Activated naive CD4-positive, alpha-beta T cell treated with anti-CD3 and anti-CD28 coated beads for 36 hours (primary cell): ENCODE results near the gene PRDM8. TPM values are rescaled to one million over a fixed set of nuclear protein-coding genes. Genes with fewer than 3 reads are reported as not detected.

ENCODE experiments used
- CTCF ChIA-PET: fragments of 350-600 bp; sonication (Branson Sonifier 250); formaldehyde crosslinking; loops from one replicate; lab custom pipeline; 2021; ENCODE audit warnings: antibody characterized with exemption; lab: Charles Lee
- DNase-seq: peaks from one replicate; pipeline ENCODE4 v3.0.0-alpha.2; 2020
- H3K27ac Mint-ChIP-seq: one replicate; pipeline ENCODE4 v1.8.0; 2021; ENCODE audit warnings: mild to moderate bottlenecking, mixed read lengths
- H3K27me3 Mint-ChIP-seq: one replicate; pipeline ENCODE4 v1.8.0; 2021; ENCODE audit warnings: low read depth, mixed read lengths
- H3K36me3 Mint-ChIP-seq: one replicate; pipeline ENCODE4 v1.8.0; 2021; ENCODE audit warnings: low read depth, mixed read lengths
- H3K4me1 Mint-ChIP-seq: one replicate; pipeline ENCODE4 v1.8.0; 2021; ENCODE audit warnings: low read depth, mixed read lengths
- H3K4me3 Mint-ChIP-seq: one replicate; pipeline ENCODE4 v1.8.0; 2021; ENCODE audit warnings: mild to moderate bottlenecking, moderate library complexity, mixed read lengths
- H3K9me3 Mint-ChIP-seq: one replicate; pipeline ENCODE4 v1.8.0; 2021; ENCODE audit warnings: mixed read lengths
- intact Hi-C: fragments of 100-400 bp; cut with micrococcal nuclease; formaldehyde crosslinking; loops from one replicate; pipeline ENCODE4 v1.15.1; 2023
- total RNA-seq, 2 experiments: library from RNA; stranded (reverse); gene quantifications; one replicate each; pipeline ENCODE4 v1.2.3, GENCODE V29; 2021

The PRDM8 gene
- total RNA-seq = under 1 TPM; 0.29 to 0.35 TPM

- peak; percentile 42 for DNase-seq
- Mint-ChIP-seq H3K27ac (no peak within 1 kb of the TSS), H3K27me3 (peaks cover 46% of the 10 kb centered on the region), H3K9me3 (no peaks in the 10 kb centered on the region), H3K4me3 (peak within 1 kb of the TSS; percentile 55), H3K4me1 (peaks cover 19% of the 10 kb centered on the region), H3K36me3 (no peaks in the 10 kb centered on the region)
- intact Hi-C loops = no loop called here
- CTCF ChIA-PET = interaction anchor here (0.7 to 4.9 kb wide), 6 partner anchors 9 to 280 kb away, joined by 3 to 36 read pairs (median 4); no protein-coding TSS in a partner anchor
These were observed at the start of gene PRDM8 for GRCh38 chr4:80196922-80197573. TSS of gene PRDM8 (plus strand) at chr4:80197503. CDS start at chr4:80200081, 2,578 bp downstream.

DNA sequence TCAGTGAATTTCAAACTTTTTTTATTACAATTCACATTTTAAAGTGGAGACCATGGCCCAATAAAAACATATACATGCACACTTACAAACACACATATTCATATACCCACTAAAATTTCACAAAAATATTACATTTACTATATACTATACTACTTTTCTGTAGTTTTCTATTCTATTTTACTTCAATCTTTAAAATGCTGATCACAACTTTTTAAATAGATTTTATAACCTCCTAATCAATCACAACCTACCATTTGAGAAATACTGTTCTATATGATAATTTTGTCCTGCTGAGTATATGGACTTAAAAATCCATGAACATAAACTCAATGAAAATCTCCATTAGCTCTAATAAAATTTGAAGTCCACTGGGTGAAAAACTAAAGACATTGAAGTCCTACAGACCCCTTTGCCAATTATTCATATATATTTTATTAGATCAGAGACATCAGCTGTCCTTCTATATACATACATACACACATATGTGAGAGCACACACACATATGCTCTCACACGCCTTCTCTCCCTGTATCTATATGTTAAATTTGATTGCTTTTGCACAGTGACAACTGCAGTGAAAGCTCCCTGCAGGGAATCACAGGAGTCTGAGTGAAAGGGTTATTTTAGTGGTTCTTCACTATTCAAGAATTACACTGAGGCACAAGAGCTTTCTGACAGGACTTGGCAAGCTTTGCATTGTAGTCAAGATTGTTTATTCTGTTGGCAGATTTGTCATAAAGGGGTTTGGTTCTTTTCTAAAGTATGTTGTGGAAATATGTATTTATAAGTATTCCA, 46.7 kb upstream of the PRDM8 start:
- Mint-ChIP-seq H3K36me3 (no peaks in the 10 kb centered on the region), H3K4me3 (no peak overlapping the region), H3K9me3 (no peaks in the 10 kb centered on the region), H3K4me1 (peaks cover 17% of the 10 kb centered on the region), H3K27me3 (no peaks in the 10 kb centered on the region), H3K27ac (no peak overlapping the region)
- intact Hi-C loops = no loop called here
- CTCF ChIA-PET = interaction anchor here (1.1 kb wide), 1 partner anchor 25 kb away, joined by 5 read pairs; no protein-coding TSS in a partner anchor
- DNase-seq = no peak

DNA sequence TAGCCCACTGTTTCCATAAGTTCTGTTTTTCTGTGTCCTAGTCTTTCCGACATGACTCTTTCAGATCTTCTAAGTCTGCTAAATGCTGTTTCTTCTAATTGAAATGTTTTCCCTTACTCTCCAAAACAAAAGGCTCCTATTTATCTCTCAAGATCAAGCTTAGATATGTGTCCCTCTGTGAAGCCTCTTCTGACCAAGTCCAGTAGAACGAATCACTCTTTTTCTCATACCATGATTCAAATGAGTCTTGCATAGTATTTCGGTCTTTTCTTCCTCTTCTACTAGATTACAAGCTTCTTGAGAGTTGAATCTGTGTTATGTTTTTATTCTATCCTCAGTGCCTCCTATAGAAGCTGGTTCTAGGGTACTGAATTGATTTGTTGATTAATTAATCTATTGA, 45.3 kb upstream of the PRDM8 start:
- Mint-ChIP-seq H3K36me3 (no peaks in the 10 kb centered on the region), H3K27me3 (no peaks in the 10 kb centered on the region), H3K9me3 (no peaks in the 10 kb centered on the region), H3K4me1 (peaks cover 17% of the 10 kb centered on the region), H3K4me3 (no peak overlapping the region), H3K27ac (no peak overlapping the region)
- intact Hi-C loops = no loop called here
- DNase-seq = no peak
- CTCF ChIA-PET = interaction anchor here (1.2 kb wide), 1 partner anchor 20 kb away, joined by 4 read pairs; no protein-coding TSS in a partner anchor

DNA sequence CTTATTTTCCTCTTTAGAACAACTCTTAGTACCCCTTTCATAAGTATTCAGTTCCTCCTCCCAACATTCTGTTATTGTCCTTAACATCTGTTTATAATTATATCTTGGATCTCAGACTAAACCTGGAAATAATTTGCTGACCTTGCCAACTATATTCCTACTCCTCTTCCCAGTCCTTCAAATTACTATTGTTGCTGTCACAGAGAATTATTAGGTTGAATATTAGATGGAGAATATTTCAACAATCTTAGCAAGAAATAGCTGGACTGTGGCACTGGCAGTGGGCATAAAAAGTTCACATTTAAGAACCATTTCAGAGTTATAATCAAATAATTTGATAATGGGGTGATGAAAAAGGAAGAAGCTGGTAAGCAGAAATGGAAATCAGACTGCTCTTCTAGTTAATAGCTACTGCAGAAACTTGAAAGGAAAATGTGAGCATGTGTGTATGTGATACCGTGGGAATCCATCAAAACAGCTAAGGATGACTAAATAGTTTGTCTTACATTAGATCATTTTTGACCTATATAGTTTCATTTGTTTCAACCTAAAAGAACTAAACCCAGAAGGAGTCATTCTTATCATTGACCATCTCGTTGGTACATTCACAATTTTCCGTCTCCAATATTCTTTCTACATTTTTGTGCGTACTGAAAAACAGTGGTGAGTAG, 43.3 kb upstream of the PRDM8 start:
- no peak for DNase-seq
- H3K36me3 Mint-ChIP-seq = no peaks in the 10 kb centered on the region
- H3K27ac Mint-ChIP-seq = no peak overlapping the region
- peaks cover 21% of the 10 kb centered on the region for H3K4me1 Mint-ChIP-seq
- intact Hi-C loops = loop anchor here (1.0 kb wide), 2 partner anchors 19 to 27 kb away; no protein-coding TSS in a partner anchor
- no peak overlapping the region for H3K4me3 Mint-ChIP-seq
- H3K27me3 Mint-ChIP-seq = no peaks in the 10 kb centered on the region
- peaks cover 2% of the 10 kb centered on the region for H3K9me3 Mint-ChIP-seq
- CTCF ChIA-PET = interaction anchor here (1.0 to 1.9 kb wide), 6 partner anchors 17 to 31 kb away, joined by 3 to 7 read pairs (median 4); no protein-coding TSS in a partner anchor

- Mint-ChIP-seq H3K4me3 (no peak overlapping the region), H3K9me3 (peaks cover 2% of the 10 kb centered on the region), H3K27ac (no peak overlapping the region), H3K27me3 (no peaks in the 10 kb centered on the region), H3K36me3 (no peaks in the 10 kb centered on the region), H3K4me1 (peaks cover 21% of the 10 kb centered on the region)
- intact Hi-C loops = loop anchor here (1.0 kb wide), 2 partner anchors 19 to 27 kb away; no protein-coding TSS in a partner anchor
- CTCF ChIA-PET = interaction anchor here (1.0 to 1.9 kb wide), 4 partner anchors 16 to 30 kb away, joined by 3 to 7 read pairs (median 4); no protein-coding TSS in a partner anchor
- no peak for DNase-seq
These were observed 42.8 kb upstream of the PRDM8 start for GRCh38 chr4:80154545-80154933.

DNA sequence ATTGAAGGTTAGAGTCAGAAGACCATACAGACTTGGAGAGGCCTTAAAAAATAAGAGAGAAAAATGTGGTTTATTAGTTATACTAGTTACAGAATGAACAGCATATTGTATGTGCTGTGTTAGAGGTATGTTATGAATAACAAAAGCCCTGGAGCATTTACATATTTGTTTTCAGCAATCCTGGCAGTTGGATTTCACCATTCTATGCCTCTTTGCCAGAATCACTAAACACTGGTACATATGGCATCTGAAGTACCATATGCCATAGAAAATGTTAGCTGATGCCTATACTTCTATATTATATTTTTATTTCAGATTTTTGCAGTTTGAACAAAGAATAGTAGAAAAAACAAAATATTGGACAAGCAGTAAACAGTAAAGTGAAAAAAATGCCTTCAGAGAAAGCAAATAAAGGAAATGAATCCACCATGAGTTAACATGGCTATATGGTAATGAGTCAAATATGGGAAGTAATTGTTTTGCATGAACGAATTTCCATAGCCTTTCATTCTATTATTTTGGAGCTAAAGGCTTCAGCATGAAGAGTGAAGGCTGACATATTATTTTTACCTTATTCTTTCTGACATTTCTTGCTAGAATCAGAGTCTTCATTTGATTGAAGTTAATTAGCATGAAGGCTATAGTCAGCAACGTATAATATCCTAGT, 41.9 kb upstream of the PRDM8 start:
- CTCF ChIA-PET = interaction anchor here (0.7 to 1.7 kb wide), 4 partner anchors 10 to 148 kb away, joined by 3 to 4 read pairs (median 4); no protein-coding TSS in a partner anchor
- intact Hi-C loops = no loop called here
- Mint-ChIP-seq H3K4me1 (peaks cover 21% of the 10 kb centered on the region), H3K27ac (no peak overlapping the region), H3K36me3 (no peaks in the 10 kb centered on the region), H3K27me3 (no peaks in the 10 kb centered on the region), H3K4me3 (no peak overlapping the region), H3K9me3 (peaks cover 2% of the 10 kb centered on the region)
- no peak for DNase-seq

DNA sequence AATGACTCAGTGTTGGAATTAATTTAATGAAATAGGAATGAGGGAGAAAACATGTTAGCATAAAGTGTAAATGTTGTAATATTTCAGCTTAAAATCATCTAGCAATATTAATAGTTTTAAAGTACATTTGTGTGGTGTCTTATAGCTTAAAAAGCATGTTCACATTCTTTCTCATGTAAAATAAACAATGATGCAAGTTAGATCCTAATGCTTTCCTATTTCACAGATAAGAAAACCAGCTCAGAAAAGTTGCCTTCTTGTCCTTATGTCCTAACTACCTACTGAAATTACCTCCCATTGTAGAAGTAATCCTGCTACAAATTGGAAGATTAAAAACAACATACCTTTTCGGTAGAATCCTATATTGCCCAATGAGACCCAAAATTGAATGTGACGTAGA, 40.9 kb upstream of the PRDM8 start:
- intact Hi-C loops = no loop called here
- no peak for DNase-seq
- no peak overlapping the region for H3K27ac Mint-ChIP-seq
- no peaks in the 10 kb centered on the region for H3K27me3 Mint-ChIP-seq
- CTCF ChIA-PET = interaction anchor here (1.0 to 1.7 kb wide), 4 partner anchors 9 to 83 kb away, joined by 3 to 5 read pairs (median 4); no protein-coding TSS in a partner anchor
- peaks cover 21% of the 10 kb centered on the region for H3K4me1 Mint-ChIP-seq
- no peaks in the 10 kb centered on the region for H3K36me3 Mint-ChIP-seq
- no peak overlapping the region for H3K4me3 Mint-ChIP-seq
- peaks cover 2% of the 10 kb centered on the region for H3K9me3 Mint-ChIP-seq

DNA sequence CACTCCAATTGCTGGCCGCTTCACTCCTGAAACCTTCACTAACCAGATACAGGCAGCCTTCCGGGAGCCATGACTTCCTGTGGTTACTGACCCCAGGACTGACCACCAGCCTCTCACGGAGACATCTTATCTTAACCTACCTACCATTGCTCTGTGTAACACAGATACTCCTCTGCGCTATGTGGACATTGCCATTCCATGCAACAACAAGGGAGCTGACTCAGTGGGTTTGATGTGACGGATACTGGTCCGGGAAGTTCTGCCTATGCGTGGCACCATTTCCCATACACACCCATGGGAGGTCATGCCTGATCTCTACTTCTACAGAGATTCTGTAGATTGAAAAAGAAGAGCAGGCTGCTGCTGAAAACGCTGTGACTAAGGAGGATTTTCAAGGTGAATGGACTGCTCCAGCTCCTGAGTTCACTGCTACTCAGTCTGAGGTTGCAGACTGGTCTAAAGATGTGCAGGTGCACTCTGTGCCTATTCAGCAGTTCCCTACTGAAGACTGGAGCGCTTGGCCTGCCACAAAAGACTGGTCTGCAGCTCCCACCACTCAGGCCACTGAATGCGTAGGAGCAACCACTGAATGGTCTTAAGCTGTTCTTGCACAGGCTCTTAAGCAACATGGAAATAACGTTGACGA, 35.8 kb upstream of the PRDM8 start:
- H3K27me3 Mint-ChIP-seq = no peaks in the 10 kb centered on the region
- CTCF ChIA-PET = no interaction called here
- intact Hi-C loops = no loop called here
- peaks cover 5% of the 10 kb centered on the region for H3K4me1 Mint-ChIP-seq
- no peak overlapping the region for H3K4me3 Mint-ChIP-seq
- no peaks in the 10 kb centered on the region for H3K36me3 Mint-ChIP-seq
- DNase-seq = no peak
- no peak overlapping the region for H3K27ac Mint-ChIP-seq
- H3K9me3 Mint-ChIP-seq = peaks cover 2% of the 10 kb centered on the region

DNA sequence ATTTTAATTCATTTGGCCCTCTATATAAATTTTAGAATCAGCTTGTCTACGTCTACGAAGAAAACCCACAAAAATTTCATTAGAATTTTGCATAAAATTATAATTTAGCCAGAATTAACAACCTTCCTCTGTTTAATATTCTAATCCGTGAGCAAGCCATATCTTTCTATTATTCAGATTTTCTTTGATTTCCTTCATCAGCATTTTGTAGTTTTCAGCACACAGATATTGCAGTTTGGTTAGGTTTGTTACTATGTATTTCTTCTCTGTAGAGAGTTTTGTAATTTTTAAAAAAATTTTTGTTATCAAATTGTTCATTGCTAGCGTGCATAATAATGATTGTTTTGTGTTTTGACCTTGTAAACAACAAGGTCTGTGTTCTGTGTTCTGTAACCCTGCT, 34.9 kb upstream of the PRDM8 start:
- no peaks in the 10 kb centered on the region for H3K36me3 Mint-ChIP-seq
- CTCF ChIA-PET = interaction anchor here (0.5 kb wide), 1 partner anchor 1362 kb away, joined by 3 read pairs; no protein-coding TSS in a partner anchor
- no peaks in the 10 kb centered on the region for H3K27me3 Mint-ChIP-seq
- DNase-seq = no peak
- peaks cover under 1% of the 10 kb centered on the region for H3K4me1 Mint-ChIP-seq
- H3K4me3 Mint-ChIP-seq = no peak overlapping the region
- no peak overlapping the region for H3K27ac Mint-ChIP-seq
- intact Hi-C loops = no loop called here
- peaks cover under 1% of the 10 kb centered on the region for H3K9me3 Mint-ChIP-seq

- no peak for DNase-seq
- no peak overlapping the region for H3K27ac Mint-ChIP-seq
- CTCF ChIA-PET = interaction anchor here (0.6 to 1.4 kb wide), 2 partner anchors 10 to 21 kb away, joined by 3 to 4 read pairs; no protein-coding TSS in a partner anchor
- intact Hi-C loops = no loop called here
- H3K36me3 Mint-ChIP-seq = no peaks in the 10 kb centered on the region
- H3K27me3 Mint-ChIP-seq = no peaks in the 10 kb centered on the region
- no peaks in the 10 kb centered on the region for H3K9me3 Mint-ChIP-seq
- H3K4me3 Mint-ChIP-seq = no peak overlapping the region
- peaks cover 4% of the 10 kb centered on the region for H3K4me1 Mint-ChIP-seq
These were observed 31.4 kb upstream of the PRDM8 start for GRCh38 chr4:80165855-80166254.

GRCh38 chr4:80171251-80171650, 26.1 kb upstream of the PRDM8 start:
- H3K4me1 Mint-ChIP-seq = peaks cover 50% of the 10 kb centered on the region
- peak; percentile 35 for DNase-seq
- H3K27ac Mint-ChIP-seq = no peak overlapping the region
- H3K27me3 Mint-ChIP-seq = no peaks in the 10 kb centered on the region
- H3K9me3 Mint-ChIP-seq = no peaks in the 10 kb centered on the region
- CTCF ChIA-PET = interaction anchor here (1.0 to 5.8 kb wide), 6 partner anchors 11 to 49 kb away, joined by 3 to 54 read pairs (median 5); no protein-coding TSS in a partner anchor
- H3K36me3 Mint-ChIP-seq = no peaks in the 10 kb centered on the region
- H3K4me3 Mint-ChIP-seq = no peak overlapping the region
- intact Hi-C loops = loop anchor here (5.0 to 10.0 kb wide), 2 partner anchors 644 to 1516 kb away; no protein-coding TSS in a partner anchor
